GM18907 (cell line): Measurements from ENCODE around the gene TEK.
"Not testable (repeated sequence)": the region's sequence is repeated elsewhere in the genome, so short reads cannot be mapped to it uniquely, and the experiment has no call there.

ENCODE experiments used
- ATAC-seq: cut with Tn5 transposase; IDR thresholded peaks from one replicate; pipeline ENCODE4 v1.9.1; 2021; ENCODE audit warnings: mild to moderate bottlenecking, moderate library complexity; ENCODE audit not compliant: unreplicated experiment

The TEK gene

DNA sequence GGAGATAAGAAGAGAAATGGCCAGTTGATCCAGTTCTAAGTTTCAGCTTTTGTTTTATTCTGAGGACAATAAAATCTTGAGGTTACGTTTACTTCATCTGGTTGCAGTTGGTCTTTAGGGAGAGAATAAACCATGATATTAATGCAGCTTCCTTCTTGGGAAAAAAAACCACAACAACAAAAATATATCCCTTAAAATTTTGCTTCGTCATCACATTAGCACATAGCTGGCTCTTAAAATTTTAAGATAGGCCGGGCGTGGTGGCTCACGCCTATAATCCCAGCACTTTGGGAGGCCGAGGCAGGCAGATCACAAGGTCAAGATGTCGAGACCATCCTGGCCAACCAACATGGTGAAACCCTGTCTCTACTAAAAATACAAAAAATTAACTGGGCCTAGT lies 101.6 kb downstream of the TEK start:
- ATAC-seq = no peak

DNA sequence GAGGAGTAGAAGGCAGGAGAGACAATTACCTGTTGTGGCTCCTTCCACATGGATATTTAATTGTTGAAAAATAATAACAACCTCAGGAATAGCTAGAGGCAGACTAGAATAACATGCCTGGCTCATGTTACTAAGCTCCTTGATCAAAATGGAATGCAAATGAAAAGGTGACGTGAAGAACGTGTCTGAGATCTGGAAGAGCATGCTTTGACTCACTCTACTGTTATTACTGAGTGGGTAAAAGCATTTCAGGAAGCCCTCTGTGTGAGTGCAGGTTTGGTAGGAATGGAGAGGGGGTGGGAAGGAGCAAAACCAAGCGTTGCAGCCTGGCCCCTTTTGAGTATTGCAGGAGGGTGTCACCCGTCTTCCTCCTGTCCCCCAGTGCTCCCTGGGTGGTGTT lies 103.2 kb downstream of the TEK start:
- no peak for ATAC-seq

DNA sequence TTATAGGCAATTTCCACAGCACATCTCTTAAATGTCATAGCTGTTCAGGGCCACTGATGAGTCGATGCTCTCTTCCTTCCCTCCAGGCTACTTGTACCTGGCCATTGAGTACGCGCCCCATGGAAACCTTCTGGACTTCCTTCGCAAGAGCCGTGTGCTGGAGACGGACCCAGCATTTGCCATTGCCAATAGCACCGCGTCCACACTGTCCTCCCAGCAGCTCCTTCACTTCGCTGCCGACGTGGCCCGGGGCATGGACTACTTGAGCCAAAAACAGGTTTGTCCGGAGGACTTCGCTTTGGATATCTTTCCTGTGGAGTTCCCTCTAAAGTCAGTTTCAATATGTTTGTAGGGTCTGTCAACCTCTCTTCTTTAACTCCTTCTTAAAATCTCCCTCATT lies 103.6 kb downstream of the TEK start:
- ATAC-seq = no peak

DNA sequence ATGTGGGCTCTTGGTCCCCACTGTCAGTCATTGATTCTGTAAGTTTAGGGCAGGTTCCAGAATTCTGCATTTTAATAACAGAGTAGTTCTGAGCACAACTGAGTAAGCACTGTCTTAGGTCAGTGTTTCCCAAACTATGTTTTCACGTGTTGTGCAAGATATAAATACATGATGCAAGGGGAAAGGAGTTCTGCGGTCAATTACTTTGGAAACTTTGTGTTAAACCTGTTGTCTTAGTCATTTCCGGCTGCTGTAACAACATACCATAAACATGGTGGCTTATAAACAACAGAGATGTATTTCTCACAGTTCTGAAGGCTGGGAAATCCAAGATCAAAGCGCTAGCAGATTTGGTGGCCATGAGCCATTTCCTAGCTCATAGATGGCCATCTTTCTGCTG lies 118.2 kb downstream of the TEK start:
- ATAC-seq = no peak

DNA sequence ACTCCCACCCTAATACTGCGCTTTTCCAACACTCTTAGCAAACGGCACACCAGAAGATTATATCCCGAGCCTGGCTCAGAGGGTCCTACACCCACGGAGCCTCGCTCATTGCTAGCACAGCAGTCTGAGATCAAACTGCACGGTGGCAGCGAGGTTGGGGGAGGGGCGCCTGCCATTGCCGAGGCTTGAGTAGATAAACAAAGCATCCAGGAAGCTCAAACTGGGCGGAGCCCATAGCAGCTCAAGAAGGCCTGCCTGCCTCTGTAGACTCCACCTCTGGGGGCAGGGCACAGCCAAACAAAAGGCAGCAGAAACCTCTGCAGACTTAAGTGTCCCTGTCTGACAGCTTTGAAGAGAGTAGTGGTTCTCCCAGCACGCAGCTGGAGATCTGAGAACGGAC lies 130.6 kb downstream of the TEK start:
- ATAC-seq = not testable (repeated sequence)

DNA sequence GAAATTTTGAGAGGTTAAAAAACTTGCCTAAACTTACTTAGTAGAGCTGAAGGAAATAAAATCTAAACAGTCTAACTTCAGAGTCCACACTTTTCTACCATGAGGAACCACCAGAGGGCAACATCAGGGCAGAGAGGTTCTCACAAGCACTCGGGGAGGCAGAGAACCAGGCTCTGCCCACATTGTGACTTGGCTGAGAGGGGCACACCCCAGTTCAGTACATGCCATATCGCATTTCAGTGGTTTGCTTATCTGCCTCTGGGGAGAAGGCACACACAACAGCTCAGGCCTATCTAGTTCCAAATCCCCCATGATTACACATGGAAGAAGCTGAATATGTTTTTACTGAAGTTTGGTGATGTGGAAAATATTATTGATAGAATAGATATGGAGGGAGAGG lies 138.7 kb downstream of the TEK start:
- peak; percentile 88 for ATAC-seq

DNA sequence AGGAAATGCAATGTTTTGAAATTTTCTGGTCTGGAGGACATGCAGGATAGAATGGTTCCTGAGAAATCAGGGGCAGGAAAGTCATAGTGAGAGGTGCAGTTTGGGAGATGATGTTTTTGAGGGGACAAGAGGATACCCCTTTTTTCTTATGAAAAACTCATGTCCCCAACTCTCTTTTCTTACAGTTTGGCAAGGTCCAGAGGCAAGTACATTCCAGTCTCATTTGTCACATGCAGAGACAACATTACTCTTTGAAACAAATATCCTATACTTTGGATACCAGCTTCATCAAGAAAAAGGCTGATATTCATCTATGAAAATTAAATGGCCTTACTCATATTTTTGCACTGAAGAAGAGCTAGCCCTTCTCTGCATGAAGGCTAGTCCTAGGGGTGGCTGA lies 139.7 kb downstream of the TEK start:
- ATAC-seq = no peak

DNA sequence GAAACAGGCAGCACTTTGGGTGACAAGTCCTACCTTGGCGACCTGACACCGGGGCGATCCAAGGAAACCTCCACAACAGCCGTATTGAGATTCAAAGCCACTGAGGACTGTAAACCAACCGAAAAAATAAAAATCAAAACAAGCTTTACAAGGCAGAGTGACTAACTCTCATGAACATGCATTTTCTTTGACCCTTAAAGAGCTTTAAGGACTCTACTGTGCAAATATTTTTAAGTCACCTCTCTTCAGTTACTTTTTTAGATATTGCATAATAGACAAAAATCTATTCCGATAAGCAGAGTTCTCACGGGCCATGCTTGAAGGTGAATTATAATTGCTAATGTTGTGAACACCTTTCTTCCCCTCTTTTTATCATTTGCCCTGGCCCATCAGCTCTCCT lies 149.6 kb downstream of the TEK start:
- no peak for ATAC-seq

DNA sequence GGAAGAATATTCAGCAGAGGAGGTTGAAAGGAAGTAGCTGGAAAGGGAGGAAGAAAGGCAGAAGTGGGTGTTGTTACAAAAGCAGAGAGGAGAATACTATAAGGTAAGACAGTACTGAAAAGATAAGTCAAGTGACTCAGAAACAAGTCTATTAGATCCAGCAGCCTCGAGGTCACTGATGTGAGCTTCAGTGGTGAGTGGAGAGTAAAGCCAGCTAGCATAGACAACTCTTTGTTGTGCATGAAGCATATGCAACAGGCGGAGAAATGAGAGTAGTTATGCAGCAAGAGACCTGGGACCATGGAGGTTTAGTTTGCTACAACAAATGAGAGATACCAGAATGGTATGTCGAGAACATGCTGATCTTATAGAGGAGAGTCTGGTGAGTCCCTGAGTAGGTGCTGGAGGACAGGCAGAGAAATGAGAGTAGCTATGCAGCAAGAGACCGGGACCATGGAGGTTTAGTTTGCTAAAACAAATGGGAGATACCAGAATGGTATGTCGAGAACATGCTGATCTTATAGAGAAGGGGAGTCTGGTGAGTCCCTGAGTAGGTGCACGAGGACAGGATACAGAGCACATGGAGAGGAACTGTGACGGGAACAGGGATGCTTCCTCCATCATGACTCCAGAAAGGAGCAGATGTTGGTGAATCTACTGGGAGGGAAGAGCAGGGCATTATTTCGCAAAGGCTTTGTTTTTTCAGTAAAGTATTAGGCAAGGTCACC lies 151.9 kb downstream of the TEK start:
- no peak for ATAC-seq

DNA sequence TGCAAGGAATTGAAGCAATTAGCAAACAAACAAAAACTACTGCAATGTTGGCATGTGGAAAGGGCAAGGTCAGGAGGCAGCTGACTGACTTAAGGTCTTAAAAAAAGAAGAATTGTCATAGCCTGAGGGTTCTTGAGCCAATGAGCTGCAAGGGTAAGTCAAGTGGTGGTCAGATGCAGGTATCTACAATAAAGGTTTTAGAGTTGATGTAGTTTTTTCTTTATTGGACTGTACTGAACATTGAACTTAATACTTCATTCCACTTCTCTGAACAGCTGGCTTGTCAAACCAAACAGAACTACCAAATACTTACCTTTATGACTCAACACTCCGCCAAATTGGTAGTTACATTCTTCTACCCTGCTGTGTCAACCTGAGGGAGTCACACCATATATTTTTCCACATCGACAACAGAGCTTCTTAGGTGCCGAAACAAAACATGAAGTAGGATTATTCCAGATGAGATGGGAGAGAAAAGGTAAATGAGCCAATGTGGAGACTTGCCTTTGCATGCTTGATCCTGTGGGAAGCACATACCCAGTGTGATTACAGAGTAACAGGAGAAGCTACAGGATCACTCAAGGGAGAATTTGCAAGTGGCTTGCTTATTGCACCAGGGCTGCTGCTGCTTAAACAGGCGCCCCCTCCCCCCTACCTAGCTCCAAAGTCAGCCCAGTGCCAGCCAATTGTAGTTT lies 152.6 kb downstream of the TEK start:
- ATAC-seq = no peak

DNA sequence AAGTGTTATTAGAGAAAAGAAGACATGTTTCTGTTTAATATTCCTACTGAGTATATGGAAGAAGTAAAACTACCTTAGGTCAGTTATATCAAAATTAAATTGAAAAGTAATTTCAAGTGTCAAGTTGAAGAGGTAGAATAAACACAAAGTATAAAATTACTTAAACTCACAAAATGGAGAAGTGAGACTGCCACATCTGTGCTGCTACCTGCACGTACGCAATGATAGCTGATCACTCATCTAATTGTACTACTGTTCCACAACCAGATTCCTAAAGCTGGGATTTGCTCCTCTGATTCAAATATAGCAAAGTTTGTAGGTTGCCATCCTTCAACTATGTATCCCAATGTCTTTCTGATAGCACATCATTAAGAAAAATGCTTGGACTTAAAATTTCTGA lies 163.1 kb downstream of the TEK start:
- ATAC-seq = no peak

DNA sequence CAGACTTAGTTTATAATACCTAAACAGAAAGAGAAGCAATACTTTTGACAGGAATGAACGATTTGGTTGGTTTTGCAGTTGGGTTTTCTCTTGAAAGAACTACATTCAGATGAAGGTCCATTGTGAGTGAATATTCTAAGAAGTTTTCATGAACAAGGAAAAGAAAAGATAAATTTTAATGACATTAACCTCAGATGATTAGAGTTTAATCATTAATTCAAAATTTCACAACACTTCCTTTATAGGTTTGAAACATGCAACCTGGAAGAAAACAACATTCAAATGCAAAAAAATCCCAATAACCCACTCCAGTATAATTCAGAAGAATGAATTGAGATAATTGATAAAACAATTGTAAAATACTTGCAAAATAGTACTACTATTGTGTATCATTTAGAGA lies 164.2 kb downstream of the TEK start:
- no peak for ATAC-seq

DNA sequence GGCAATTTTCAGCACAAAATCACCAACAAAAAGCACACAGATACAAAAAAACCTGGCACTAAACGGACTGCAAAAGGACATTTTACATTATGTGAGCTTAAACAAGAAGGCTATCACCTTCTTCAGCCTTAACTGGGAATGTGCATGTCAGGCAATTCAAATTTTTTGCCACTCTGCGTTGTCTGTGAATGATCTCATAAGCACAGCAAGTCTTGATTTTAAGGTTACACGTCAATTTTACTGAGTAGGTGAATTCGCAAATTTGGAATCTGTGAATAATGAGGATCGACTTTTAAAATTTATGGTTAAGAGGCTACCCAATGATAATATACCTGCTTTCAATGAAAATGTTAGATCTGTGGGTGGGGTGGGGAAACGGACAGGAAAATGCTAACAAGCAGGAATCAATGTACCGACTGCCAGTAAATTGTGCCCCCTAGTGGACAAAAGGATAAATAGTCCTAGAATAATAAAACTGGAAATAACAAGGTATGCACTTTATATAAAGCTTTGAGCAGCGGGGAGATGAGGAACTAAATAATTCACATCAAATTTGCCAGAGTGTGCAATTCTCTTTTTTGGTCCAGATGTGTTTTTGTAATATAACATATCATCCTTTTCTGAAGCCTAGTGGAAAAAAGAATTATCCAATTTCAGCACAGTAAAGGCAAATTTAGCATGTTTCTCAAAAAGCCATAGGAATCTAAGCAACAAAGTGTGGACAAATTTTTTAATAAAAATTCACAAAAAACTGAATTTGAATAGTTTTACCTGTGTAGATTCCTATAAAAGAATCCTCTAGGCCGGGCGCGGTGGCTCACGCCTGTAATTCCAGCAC lies 167.4 kb downstream of the TEK start:
- no peak for ATAC-seq

DNA sequence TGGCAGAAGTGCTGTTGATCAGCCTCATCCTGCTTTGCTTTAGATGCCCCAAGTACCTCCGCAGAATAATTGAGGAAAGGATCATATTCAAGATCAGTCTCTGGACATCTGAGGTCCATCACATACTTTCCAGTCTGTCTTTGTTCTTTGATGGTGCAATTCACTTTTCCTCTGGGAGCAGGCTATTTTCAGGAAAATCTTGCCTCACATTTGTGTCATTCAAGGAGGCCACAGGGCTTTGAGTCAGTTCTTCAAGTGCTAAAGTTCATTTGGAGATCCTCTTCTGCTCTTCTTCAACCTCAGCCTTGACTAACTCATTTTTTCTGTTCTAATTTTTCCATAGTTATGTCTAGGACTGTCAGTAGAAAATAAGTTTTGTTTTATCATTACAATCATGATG lies 169.3 kb downstream of the TEK start:
- no peak for ATAC-seq

DNA sequence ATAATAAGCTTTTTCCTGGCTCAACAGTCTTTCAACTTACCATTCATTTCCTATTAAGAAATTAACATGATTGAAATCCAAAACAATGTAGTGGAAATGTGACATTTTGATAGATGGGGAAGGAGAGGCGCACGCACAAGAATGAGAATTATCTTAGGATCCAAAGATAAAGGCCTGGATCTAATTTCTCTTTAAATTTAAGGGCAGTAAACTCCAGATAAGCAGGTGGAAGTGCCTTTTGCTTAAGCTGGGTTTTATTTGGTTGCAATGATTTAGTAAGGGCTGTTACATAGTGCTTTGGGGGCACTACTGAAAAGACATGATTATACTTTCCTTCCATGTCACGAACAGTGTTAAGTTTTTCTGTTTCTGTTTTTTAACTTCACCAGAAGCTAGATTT lies 170.6 kb downstream of the TEK start:
- ATAC-seq = no peak
